ENCODE data around the gene MRE11. TPM values are rescaled to one million over a fixed set of nuclear protein-coding genes. Genes with fewer than 3 reads are reported as not detected.

MRE11 gene
- total RNA-seq, 1 experiment from 2014 or later = 34.6 TPM

DNA sequence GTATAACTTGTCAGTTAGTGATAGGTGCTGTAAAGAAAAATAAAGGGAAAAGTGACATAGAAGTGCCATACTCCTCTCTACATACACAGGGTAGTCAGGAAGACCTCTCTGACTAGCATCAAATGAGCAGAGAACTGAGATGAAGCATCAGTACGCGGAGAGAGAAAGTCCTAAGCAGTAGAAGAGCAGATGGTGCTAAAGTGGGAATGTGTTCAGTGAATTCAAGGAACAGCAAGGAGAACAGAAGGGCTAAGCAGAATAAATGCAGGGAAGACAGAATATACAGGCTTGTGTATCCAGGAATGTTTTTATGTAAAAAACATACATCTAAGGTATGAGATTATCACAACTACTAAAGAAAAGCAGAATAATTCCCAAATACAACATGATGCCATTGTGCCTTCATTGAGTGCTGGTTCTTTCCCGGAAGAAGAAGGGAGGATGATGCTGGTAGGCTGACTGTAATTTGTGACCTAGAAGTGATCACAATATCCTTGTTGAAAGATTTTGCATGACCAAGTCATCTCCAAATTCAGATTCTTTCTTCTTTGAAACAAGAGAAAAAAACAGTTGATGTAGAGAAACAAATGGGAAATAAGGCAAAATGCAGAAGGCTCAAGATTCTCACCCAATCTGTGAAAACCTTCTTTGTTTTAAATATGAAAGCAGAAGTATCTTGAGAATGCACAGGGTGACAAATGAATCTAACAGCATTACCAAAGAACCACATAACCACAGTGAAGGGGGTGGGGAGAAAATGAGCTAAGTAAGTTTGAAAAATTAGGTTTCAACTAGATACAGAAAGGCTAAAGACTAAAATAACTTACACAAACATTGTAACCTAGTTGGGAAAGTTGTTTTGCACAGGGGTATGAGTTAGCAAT lies 20.5 kb downstream of the MRE11 start:
- Histone ChIP-seq H3K4me3 (no peak overlapping the region), H3K27me3 (no peaks in the 10 kb centered on the region), H3K4me1 (no peaks in the 10 kb centered on the region), H3K9me3 (replicated peaks) (no peaks in the 10 kb centered on the region), H3K36me3 (no peaks in the 10 kb centered on the region; the same call in 1 of the 2 replicates), H3K27ac (no peak overlapping the region)
- no peak for DNase-seq

DNA sequence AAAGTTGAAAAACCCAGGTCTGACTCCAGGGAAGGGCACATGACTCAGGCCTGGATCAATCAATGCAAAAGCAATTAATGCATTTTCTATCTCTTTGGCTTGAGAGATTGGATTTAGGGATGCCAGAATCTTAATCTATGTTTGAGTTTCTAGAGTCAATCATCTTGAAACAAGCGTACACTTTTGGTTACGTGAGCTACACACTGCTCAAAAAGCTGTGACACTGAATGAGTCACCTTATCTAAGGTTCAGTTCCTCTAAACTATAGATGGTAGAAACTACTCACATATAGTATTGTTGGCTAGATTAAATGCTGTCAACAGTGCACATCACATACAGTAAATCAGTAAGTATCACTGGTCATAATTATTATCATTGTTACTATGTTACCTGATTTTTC lies 24.2 kb downstream of the MRE11 start:
- Histone ChIP-seq H3K36me3 (peaks cover 2% of the 10 kb centered on the region; the same call in 1 of the 2 replicates), H3K4me1 (no peaks in the 10 kb centered on the region), H3K4me3 (no peak overlapping the region), H3K27me3 (no peaks in the 10 kb centered on the region), H3K27ac (no peak overlapping the region), H3K9me3 (replicated peaks) (no peaks in the 10 kb centered on the region)
- DNase-seq = no peak

DNA sequence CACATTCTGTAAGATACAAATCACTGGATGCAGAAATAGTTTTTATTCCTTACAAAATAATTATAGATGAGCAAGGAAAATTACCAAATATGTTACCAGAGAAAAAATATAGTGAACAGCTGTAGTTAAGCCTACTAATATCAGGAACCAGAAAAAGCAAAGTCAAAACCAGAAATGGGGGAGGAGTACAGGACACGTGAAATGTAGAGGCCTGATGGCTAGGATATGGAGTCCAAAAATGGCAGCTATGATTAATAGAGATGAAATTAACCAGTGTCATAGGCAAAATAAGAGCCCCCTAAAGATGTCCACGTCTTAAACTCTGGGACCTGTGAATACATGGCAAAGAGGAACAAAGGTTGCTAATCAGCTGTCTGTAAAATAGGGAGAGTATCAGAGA lies 34.1 kb downstream of the MRE11 start:
- Histone ChIP-seq H3K27me3 (no peaks in the 10 kb centered on the region), H3K36me3 (no peaks in the 10 kb centered on the region; the same call in none of the 2 replicates), H3K27ac (no peak overlapping the region), H3K4me3 (no peak overlapping the region), H3K4me1 (no peaks in the 10 kb centered on the region), H3K9me3 (replicated peaks) (no peaks in the 10 kb centered on the region)
- DNase-seq = no peak

DNA sequence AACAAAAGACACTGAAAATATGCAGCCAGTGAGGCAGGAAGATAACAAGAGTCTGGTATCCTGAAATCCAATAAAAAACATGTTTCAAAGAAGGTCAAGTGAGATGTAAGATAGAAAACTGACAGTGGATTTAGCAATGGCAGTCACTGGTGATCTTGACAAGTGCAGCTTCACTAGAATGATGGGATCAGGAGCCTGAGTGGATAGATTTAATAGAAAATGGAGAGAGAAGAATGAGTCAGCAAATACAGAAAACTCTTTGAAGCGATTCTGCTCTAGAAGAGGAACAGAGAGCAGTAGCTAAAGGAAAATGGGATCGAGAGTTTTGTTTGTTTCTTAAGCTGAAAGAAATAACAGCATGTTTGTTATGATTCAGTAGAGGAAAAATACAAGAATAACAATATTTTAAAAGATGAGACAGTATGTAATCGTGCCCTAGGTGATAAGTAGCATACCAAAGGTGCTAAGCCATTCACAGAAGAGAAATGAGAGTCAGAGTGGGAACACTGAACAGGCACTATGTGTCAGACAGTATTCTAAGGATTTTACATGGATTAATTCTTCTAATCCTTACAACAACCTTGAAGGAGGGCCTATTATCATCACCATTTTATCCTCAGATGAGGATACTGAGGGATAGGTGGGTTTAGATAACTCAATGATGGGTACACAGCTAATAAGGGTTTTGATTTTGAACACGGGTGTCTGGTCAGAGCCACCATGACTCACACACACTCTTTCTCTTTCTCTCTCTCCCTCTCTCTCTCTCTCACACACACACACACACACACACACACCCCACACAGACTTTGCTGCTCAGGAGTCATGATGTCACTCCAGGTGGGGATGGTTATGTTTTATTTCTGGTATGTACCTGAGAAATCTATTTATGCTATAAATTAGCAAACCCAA lies 36.3 kb downstream of the MRE11 start:
- H3K36me3 ChIP-seq = no peaks in the 10 kb centered on the region; the same call in none of the 2 replicates
- H3K9me3 ChIP-seq (replicated peaks) = no peaks in the 10 kb centered on the region
- H3K4me3 ChIP-seq = no peak overlapping the region
- H3K27me3 ChIP-seq = no peaks in the 10 kb centered on the region
- no peak for DNase-seq
- no peaks in the 10 kb centered on the region for H3K4me1 ChIP-seq
- H3K27ac ChIP-seq = no peak overlapping the region

DNA sequence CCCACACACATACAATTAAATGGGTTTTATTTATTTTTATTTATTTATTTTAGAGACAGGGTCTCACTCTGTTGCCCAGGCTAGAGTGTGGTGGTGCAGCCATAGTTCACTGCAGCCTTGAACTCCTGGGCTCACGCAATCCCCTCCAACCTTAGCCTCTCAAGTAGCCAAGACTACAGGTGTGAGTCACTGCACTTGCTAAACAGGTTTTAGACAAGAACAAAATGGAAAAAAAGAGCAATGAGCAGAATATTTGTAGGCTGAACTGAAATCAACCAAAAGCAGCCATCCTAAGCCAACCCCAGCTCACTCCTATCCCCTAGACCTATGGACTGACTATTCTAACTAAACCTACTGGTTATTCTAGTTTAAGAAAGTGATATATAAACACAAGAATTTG lies 37.8 kb downstream of the MRE11 start:
- Histone ChIP-seq H3K9me3 (replicated peaks) (no peaks in the 10 kb centered on the region), H3K36me3 (no peaks in the 10 kb centered on the region; the same call in none of the 2 replicates), H3K4me1 (no peaks in the 10 kb centered on the region), H3K27ac (no peak overlapping the region), H3K27me3 (no peaks in the 10 kb centered on the region), H3K4me3 (no peak overlapping the region)
- no peak for DNase-seq

DNA sequence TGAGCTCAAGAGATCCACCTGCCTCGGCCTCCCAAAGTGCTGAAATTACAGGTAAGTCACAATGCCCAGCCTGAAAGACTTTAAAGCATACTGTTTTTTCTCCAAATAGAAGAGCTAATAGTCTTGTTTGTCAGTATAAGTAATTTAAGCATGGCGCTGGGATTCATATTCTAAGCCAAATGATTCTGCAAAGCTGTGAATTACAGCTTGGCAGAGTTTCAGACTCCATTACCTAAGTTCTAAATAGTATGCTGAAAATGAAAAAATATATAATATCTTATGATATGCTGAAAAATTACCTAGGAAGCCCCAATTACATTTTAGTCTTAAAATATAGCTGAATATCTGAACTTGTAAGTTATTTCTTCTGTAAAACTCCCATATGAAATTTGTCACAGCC lies 39.3 kb downstream of the MRE11 start:
- no peaks in the 10 kb centered on the region; the same call in 1 of the 2 replicates for H3K36me3 ChIP-seq
- H3K27me3 ChIP-seq = no peaks in the 10 kb centered on the region
- no peak overlapping the region for H3K4me3 ChIP-seq
- no peak overlapping the region for H3K27ac ChIP-seq
- no peaks in the 10 kb centered on the region for H3K4me1 ChIP-seq
- no peaks in the 10 kb centered on the region for H3K9me3 ChIP-seq (replicated peaks)
- DNase-seq = no peak

DNA sequence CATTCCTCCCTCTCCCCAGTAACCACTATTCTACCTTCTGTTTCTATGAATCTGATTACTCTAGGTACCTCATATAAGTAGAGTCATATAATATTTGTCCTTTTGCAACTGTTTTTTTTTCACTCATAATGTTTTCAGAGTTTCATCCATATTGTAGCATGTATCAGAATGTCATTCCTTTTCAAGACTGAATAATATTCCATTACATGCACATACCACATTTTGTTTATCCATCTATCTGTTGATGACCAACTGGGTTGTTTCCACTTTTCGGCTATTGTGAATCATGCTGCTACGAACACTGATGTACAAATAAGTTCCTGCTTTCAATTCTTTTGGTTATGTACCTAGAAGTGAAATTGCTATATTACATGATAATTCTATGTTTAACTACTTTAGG lies 40.7 kb downstream of the MRE11 start:
- Histone ChIP-seq H3K27me3 (no peaks in the 10 kb centered on the region), H3K27ac (no peak overlapping the region), H3K36me3 (no peaks in the 10 kb centered on the region; the same call in 1 of the 2 replicates), H3K9me3 (replicated peaks) (no peaks in the 10 kb centered on the region), H3K4me3 (no peak overlapping the region), H3K4me1 (no peaks in the 10 kb centered on the region)
- DNase-seq = no peak

DNA sequence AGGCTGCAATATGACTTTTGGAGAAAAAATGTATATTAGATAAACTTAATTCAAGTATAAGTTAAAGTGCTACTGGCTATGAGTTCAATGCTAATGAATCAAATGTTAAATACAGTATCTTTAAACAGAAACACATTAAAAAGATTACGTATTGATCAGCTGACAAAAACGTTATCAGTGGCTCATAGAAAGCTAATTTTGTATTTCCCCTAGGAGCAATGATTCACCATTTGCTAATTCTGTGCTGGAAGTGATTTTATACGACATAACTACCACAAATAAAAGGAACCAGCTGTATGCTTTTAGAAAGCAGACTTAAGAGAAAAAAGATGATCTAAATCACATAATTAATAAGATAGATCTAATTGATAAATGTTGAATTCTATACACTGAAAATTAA lies 43.6 kb downstream of the MRE11 start:
- DNase-seq = no peak
- no peaks in the 10 kb centered on the region for H3K4me1 ChIP-seq
- H3K27me3 ChIP-seq = no peaks in the 10 kb centered on the region
- H3K27ac ChIP-seq = no peak overlapping the region
- H3K9me3 ChIP-seq (replicated peaks) = no peaks in the 10 kb centered on the region
- no peak overlapping the region for H3K4me3 ChIP-seq
- H3K36me3 ChIP-seq = peaks cover 3% of the 10 kb centered on the region; the same call in 1 of the 2 replicates

DNA sequence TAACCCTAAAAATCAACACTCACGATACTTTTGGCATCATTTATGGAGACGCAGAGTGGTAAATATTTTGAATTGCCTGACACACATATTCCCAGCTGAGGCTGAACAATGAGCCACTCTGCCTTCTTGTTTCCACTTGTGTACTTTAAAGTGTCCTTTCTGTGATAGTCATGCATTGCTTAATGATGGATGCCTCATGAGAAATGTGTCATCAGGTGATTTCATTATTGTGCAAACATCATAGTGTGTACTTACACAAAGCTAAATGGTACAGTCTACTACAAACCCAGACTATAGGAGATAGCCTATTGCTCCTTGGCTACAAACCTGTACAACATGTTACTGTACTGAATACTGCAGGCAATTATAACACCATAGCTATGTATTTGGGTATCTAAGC lies 44.2 kb downstream of the MRE11 start:
- no peak overlapping the region for H3K27ac ChIP-seq
- no peaks in the 10 kb centered on the region for H3K27me3 ChIP-seq
- H3K36me3 ChIP-seq = peaks cover 3% of the 10 kb centered on the region; the same call in 1 of the 2 replicates
- no peaks in the 10 kb centered on the region for H3K9me3 ChIP-seq (replicated peaks)
- no peak overlapping the region for H3K4me3 ChIP-seq
- no peak for DNase-seq
- no peaks in the 10 kb centered on the region for H3K4me1 ChIP-seq

DNA sequence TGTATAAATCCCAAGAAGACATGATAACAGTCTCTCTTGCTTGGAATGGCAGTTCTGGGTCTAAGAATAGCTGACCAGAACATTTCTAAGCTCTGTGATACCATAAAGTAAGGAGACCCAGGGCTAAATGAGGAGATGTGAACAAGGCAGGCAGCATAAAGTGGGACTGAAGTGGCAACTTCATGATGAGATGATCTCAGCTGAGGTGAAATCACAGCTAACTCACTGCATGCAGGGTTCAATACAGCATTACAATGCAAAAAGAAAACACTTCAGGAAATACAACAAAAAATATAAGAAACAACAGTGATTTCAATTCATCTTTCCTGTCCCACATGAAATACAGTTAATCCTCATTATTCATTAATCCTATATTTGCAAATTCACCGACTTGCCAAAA lies 44.6 kb downstream of the MRE11 start:
- no peak for DNase-seq
- Histone ChIP-seq H3K36me3 (peaks cover 3% of the 10 kb centered on the region; the same call in 1 of the 2 replicates), H3K27me3 (no peaks in the 10 kb centered on the region), H3K4me3 (no peak overlapping the region), H3K4me1 (no peaks in the 10 kb centered on the region), H3K27ac (no peak overlapping the region), H3K9me3 (replicated peaks) (no peaks in the 10 kb centered on the region)

DNA sequence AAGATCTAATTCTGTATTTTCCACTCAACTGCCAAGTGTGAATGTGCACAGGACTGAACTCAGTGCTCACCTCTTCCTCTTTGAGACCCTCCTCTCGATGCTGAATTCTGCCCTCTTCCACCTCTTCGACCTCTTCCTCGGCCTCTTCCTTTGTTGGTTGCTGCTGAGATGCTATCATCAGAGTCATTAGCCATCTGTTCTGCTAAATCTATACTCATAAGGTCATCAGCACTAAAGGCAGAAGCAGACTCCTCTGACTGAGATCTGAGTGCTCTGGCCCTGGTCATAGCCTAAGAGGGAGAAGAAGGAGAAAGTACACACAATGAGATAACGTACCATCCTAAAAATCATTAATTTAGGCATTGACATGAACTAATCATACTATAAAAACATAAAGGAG lies 46.5 kb downstream of the MRE11 start:
- peaks cover 3% of the 10 kb centered on the region; the same call in 1 of the 2 replicates for H3K36me3 ChIP-seq
- no peaks in the 10 kb centered on the region for H3K27me3 ChIP-seq
- no peaks in the 10 kb centered on the region for H3K4me1 ChIP-seq
- H3K9me3 ChIP-seq (replicated peaks) = no peaks in the 10 kb centered on the region
- no peak for DNase-seq
- H3K27ac ChIP-seq = no peak overlapping the region
- no peak overlapping the region for H3K4me3 ChIP-seq

DNA sequence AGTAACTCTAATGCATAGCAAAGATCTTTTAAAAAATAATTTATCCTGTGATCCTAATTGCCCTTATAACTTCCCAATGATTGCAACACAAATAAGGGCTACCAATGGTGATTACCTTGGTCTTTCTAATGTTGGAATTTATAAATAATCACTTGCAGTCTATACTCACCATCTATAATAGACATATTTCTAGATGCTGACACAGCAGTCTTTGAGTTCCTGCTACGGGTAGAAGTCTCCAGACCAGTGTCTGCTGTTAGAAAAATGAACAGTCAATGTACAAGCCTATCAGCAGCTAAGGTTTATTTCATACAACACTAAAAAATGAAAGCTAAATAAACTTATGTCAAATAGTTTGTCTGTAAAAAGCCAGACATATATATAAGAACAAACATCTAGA lies 48.0 kb downstream of the MRE11 start:
- H3K36me3 ChIP-seq = peaks cover 3% of the 10 kb centered on the region; the same call in 1 of the 2 replicates
- DNase-seq = no peak
- H3K27me3 ChIP-seq = no peaks in the 10 kb centered on the region
- no peaks in the 10 kb centered on the region for H3K9me3 ChIP-seq (replicated peaks)
- H3K4me3 ChIP-seq = no peak overlapping the region
- no peaks in the 10 kb centered on the region for H3K4me1 ChIP-seq
- H3K27ac ChIP-seq = no peak overlapping the region

DNA sequence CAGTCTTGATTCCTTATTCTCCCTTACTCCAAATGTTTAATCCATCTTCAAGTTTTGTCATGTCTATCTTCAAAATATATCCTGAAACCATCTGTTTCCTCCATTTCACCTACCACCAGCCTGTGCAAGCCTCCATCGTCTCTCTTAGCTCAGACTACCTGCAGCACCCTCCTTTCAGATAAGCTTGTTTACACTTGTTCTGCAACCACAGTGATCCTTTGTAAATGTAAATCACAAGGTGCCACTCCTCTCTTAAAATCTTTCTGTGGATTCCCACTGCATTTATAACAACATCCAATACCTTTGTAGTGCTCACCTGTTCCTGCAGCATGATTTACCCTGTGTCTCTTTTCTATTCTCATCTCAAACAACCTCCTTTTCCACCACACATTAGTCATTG lies 60.6 kb downstream of the MRE11 start:
- no peaks in the 10 kb centered on the region for H3K27me3 ChIP-seq
- no peak overlapping the region for H3K27ac ChIP-seq
- H3K36me3 ChIP-seq = peaks cover 7% of the 10 kb centered on the region; the same call in 1 of the 2 replicates
- no peaks in the 10 kb centered on the region for H3K4me1 ChIP-seq
- H3K9me3 ChIP-seq (replicated peaks) = no peaks in the 10 kb centered on the region
- DNase-seq = no peak
- no peak overlapping the region for H3K4me3 ChIP-seq

DNA sequence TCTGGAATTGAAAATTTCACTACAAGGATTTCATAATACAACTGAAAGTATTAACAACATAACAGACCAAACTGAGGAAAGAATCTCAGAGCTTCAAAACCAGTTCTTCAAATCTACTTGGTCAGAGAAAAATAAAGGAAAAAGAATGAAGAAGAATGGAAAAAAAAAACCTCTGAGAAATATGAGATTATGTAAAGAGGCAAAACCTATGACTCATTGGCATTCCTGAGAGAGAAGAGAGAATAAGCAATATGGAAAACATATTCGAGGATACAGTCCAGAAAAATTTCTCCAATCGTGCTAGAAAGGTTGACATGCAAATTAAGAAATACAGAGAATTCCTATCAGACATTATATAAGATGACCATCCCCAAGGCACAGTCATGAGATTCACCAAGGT lies 69.0 kb downstream of the MRE11 start:
- H3K4me1 ChIP-seq = no peaks in the 10 kb centered on the region
- no peaks in the 10 kb centered on the region for H3K9me3 ChIP-seq (replicated peaks)
- no peak overlapping the region for H3K4me3 ChIP-seq
- H3K27me3 ChIP-seq = no peaks in the 10 kb centered on the region
- no peak overlapping the region for H3K27ac ChIP-seq
- no peak for DNase-seq
- peaks cover 12% of the 10 kb centered on the region for H3K36me3 ChIP-seq

DNA sequence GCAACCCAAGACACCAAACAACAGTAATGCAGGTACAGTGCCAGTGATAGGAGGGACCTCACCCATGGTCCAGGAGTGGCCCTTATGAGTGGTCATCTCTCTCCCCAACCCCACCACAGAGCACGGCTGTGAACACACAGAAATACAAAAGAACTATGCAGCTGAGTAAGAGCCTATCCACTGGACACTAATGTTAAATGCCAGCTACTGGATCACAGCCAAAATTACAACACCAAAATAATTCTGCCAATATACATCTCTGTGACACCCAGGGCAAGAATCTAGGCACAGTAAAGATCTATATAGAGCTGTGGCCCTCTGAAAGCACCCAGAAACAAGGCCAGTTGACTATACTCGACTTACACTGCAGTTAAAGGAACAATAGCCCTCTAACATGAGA lies 69.6 kb downstream of the MRE11 start:
- Histone ChIP-seq H3K36me3 (peaks cover 11% of the 10 kb centered on the region), H3K9me3 (replicated peaks) (no peaks in the 10 kb centered on the region), H3K4me1 (no peaks in the 10 kb centered on the region), H3K4me3 (no peak overlapping the region), H3K27ac (no peak overlapping the region), H3K27me3 (no peaks in the 10 kb centered on the region)
- no peak for DNase-seq
